ENCODE data around the gene VPS13D.

DNA sequence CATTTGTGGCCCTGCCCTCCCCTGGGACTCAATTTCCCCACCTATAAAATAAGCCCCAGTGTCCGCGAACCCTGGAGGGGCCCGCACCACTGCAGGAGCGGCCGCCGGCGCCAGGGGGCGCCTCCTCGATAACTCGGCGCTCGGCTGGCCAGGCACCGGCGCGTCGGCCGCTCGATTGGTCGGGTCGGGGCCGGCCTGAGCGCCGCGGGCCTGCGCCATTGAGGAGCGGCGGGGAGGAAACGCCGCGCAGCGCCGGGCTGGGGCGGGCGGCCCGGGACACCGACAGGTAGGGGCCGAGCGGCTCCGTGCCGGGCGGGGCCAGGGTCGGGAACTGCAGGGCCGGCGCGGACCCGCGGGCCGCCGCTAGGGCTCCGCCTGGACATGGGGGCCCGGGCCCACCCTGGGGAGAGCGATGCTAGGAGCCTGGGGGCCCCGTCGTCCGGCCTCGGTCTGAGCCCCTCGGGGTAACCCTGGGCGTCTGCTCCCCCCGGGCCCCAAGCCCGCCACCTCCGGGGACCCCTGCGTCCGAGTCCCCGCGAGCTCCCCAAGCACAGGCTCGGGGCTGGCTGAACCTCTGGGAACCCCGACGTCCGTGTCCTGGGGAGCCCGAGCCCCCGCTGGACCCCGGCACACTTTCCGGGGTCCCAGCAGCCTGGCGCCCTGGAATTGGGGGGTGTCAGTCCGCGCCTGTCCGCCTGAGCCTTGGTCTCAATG, at the start of gene VPS13D:
- TF ChIP-seq POLR2AphosphoS5 (IDR thresholded peaks at IDR 0.05; ENCODE audit: low read depth, low read length) (peak; percentile 50; the same call in 1 of the 2 replicates), CTCF (IDR thresholded peaks at IDR 0.05) (peak; percentile 99)

Measured in Panc1 (cell line).